MM.1S (cell line): Measurements from ENCODE around the gene ADCK2.

ENCODE experiments used
- EZH2 ChIP-seq: fragments of 300-600 bp; sonication (generic); optimal IDR thresholded peaks from 2 replicates; pipeline ENCODE3; 2017; ENCODE audit warnings: low read depth, mild to moderate bottlenecking, antibody characterized with exemption, low read length, mixed read lengths
- EZH2phosphoT487 ChIP-seq: fragments of 300-600 bp; sonication (generic); IDR thresholded peaks from 2 replicates; pipeline ENCODE4 v1.6.1; 2018; ENCODE audit warnings: antibody characterized with exemption, low read length
- TF ChIP-seq, protein P1 (sequence below): fragments of 300-600 bp; sonication (generic); IDR thresholded peaks from 2 replicates; pipeline ENCODE4 v1.5.1; 2016; ENCODE audit warnings: antibody characterized with exemption, low read length, mixed read lengths

DNA sequence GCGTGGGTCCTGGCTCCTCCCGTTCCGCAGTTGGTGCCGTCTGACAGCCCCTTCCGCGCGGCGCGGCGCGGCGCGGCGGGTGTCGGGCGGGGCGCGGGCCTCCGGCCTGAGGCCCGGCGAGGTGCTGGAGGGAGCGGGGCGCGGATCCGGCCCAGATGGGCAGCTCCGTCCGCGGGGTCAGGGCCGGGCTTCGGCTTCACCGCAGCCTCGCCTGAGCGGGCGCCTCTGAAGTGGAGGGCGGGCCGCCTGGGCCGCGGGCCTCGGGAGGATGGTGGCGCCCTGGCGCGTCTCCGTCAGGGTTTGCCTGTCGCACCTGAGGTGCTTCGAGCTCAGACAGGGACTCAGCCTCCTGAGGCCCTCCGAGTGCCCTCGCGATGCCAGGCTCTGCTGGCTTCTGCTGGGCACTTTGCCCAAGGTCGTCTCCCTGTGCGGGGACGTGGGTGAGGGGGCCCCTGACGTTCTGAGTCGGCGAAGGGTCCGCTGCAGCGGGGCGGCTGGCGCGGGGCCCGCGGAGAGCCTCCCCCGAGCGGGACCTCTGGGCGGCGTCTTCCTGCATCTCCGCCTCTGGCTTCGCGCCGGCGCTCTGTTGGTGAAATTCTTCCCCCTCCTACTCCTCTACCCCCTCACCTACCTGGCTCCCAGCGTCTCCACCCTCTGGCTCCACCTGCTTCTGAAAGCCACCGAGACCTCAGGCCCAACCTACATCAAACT lies 473 bp downstream of the ADCK2 start:
- TF ChIP-seq, protein P1, sequence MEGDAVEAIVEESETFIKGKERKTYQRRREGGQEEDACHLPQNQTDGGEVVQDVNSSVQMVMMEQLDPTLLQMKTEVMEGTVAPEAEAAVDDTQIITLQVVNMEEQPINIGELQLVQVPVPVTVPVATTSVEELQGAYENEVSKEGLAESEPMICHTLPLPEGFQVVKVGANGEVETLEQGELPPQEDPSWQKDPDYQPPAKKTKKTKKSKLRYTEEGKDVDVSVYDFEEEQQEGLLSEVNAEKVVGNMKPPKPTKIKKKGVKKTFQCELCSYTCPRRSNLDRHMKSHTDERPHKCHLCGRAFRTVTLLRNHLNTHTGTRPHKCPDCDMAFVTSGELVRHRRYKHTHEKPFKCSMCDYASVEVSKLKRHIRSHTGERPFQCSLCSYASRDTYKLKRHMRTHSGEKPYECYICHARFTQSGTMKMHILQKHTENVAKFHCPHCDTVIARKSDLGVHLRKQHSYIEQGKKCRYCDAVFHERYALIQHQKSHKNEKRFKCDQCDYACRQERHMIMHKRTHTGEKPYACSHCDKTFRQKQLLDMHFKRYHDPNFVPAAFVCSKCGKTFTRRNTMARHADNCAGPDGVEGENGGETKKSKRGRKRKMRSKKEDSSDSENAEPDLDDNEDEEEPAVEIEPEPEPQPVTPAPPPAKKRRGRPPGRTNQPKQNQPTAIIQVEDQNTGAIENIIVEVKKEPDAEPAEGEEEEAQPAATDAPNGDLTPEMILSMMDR: no peak
- TF ChIP-seq EZH2 (no peak), EZH2phosphoT487 (no peak)
